Stimulated activated memory B cell treated with anti-CD40 and anti-IgM and Interleukin-4, amounts not matched to agents 10 μg/mL and 1 μg/mL and 100 μg/mL, for 72 hours (primary cell): ENCODE results near the gene STRA6.

ENCODE experiments used
- ATAC-seq: fragments of 150-1000 bp; cut with Tn5 transposase; 2 replicates; pipeline ENCODE4 v1.10.0; 2021
- H3K27ac Mint-ChIP-seq: one replicate; pipeline ENCODE4 v1.8.0; 2022; ENCODE audit warnings: mild to moderate bottlenecking, mixed read lengths
- H3K27me3 Mint-ChIP-seq: one replicate; pipeline ENCODE4 v1.8.0; 2022; ENCODE audit warnings: mixed read lengths
- H3K36me3 Mint-ChIP-seq: one replicate; pipeline ENCODE4 v1.8.0; 2022; ENCODE audit warnings: mixed read lengths
- H3K4me1 Mint-ChIP-seq: one replicate; pipeline ENCODE4 v1.8.0; 2022; ENCODE audit warnings: mixed read lengths
- H3K4me3 Mint-ChIP-seq: one replicate; pipeline ENCODE4 v1.8.0; 2022; ENCODE audit warnings: mild to moderate bottlenecking, moderate library complexity, mixed read lengths
- H3K9me3 Mint-ChIP-seq: one replicate; pipeline ENCODE4 v1.8.0; 2022; ENCODE audit warnings: mixed read lengths

Gene STRA6

DNA sequence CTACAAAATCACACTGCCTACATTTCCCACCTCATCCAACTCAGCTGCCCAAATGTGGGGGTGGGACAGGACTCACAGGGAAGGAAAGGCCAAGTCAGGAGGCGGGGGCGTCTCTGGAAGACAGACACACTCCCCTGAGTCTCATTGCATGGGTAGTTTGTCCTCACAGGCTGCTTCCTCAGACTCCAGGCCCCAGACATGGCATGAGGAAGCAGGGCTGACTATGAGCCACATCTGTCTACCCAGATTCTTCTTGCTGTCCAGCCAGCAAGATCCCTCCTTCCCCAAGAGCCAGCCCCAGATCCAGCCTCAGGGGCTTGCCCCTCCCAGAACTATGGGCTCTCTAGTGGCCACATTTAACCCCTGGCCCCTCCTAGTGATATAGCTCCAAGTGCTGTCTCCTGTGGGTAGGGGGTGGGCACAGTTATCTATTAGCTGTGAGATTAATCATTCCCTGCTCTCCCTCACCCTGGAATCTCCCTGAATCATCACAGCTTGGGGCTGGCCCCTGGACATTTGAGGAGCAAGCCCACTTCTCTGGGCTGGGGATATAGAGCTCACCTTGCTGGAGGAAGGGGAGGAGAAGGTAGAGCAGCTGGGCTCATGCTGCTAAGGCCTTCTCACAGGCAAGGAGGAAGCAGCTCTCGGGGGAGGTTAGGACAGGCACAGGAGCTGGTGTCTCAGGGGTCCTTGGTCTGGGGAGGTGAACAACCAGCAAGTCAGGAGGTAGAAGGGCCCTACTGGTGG is 31.4 kb upstream of the STRA6 start:
- Mint-ChIP-seq H3K27me3 (no peaks in the 10 kb centered on the region), H3K27ac (no peak overlapping the region), H3K9me3 (no peaks in the 10 kb centered on the region), H3K4me1 (peaks cover 17% of the 10 kb centered on the region), H3K4me3 (no peak overlapping the region), H3K36me3 (no peaks in the 10 kb centered on the region)
- ATAC-seq: no peak

GRCh38 chr15:74233373-74233772 is 30.8 kb upstream of the STRA6 start:
- Mint-ChIP-seq H3K4me1 (peaks cover 17% of the 10 kb centered on the region), H3K36me3 (no peaks in the 10 kb centered on the region), H3K27ac (no peak overlapping the region), H3K9me3 (no peaks in the 10 kb centered on the region), H3K27me3 (peaks cover 3% of the 10 kb centered on the region), H3K4me3 (no peak overlapping the region)
- no peak for ATAC-seq

DNA sequence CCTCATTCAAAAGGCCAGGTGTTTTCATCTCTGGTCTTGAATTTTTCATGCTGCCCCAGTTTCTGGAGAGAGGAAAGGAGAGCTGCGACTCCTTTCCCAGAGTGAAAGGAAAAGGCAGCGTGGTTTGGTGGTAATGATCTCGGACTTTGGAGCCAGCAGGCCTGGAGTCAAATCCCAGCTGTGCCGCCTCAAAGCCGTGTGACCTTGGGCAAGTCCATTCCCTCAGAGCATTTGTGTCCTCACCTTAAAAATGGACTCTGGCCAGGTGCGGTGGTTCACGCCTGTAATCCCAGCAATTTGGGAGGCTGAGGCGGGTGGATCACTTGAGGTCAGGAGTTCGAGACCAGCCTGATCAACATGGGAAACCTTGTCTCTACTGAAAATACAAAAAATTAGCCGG is 28.9 kb upstream of the STRA6 start:
- no peaks in the 10 kb centered on the region for H3K9me3 Mint-ChIP-seq
- H3K27ac Mint-ChIP-seq: no peak overlapping the region
- H3K27me3 Mint-ChIP-seq: peaks cover 17% of the 10 kb centered on the region
- H3K4me1 Mint-ChIP-seq: peaks cover 14% of the 10 kb centered on the region
- ATAC-seq: no peak
- no peak overlapping the region for H3K4me3 Mint-ChIP-seq
- H3K36me3 Mint-ChIP-seq: no peaks in the 10 kb centered on the region

DNA sequence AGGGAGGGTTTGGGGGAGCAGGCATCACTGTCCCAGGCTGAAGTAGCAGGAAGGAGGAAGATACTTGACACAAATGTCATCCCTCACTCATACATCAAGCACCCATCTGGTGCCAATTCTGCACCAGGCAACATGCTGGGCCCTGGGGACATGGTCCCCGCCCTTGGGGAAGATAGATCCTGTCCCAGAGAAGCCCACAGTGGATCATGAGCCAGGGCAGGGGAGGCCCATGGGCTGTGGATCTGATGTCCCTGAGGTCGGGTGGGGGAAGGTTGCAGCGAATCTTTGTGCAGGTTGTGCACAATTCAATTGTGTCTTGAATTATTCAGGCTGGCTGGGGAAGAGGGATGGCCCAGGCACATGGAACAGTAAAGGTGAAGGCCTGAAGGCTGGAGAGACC is 27.1 kb upstream of the STRA6 start:
- peaks cover 33% of the 10 kb centered on the region for H3K27me3 Mint-ChIP-seq
- no peak for ATAC-seq
- H3K9me3 Mint-ChIP-seq: no peaks in the 10 kb centered on the region
- no peak overlapping the region for H3K27ac Mint-ChIP-seq
- H3K4me3 Mint-ChIP-seq: no peak overlapping the region
- H3K36me3 Mint-ChIP-seq: no peaks in the 10 kb centered on the region
- no peaks in the 10 kb centered on the region for H3K4me1 Mint-ChIP-seq

GRCh38 chr15:74228723-74229081 is 26.1 kb upstream of the STRA6 start:
- Mint-ChIP-seq H3K27me3 (peaks cover 43% of the 10 kb centered on the region), H3K9me3 (no peaks in the 10 kb centered on the region), H3K4me1 (no peaks in the 10 kb centered on the region), H3K4me3 (no peak overlapping the region), H3K36me3 (no peaks in the 10 kb centered on the region), H3K27ac (no peak overlapping the region)
- ATAC-seq: no peak

DNA sequence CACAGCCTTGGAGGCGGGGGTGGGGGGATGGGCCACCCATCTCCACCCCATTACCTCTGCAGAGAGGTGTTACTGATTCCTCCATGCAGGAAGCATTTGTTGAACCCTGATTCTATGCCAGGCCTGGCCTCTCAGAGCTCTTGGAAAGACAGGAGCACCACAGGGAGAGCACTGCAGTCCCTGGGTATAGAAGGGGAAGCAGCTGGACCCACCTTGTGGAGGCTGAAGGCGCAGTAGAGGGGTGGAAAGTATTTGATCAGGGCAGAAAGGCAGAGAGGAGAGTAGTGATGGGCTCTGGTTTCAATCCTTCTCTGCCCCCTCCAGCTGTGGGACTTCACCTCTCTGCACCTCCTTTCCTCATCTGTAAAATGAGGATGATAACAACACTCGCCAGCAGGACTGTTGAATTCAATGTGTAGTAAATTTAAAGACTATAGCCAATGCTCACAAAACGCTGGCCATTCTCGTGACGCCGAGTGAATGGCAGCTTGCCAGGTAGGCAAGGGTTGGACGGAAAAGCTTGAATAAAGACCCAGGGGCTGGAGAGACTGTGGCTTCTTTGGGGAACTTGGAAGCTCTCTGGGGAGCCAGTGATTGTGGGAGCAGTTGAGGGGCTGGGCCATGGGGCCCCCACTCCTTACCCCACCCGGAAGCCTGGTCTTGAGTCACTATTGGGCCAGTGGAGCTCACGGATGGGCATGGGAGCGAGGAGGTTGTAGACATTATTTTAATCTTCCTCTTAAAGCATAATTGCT is 25.6 kb upstream of the STRA6 start:
- Mint-ChIP-seq H3K27me3 (peaks cover 49% of the 10 kb centered on the region), H3K27ac (no peak overlapping the region), H3K4me1 (no peaks in the 10 kb centered on the region), H3K4me3 (no peak overlapping the region), H3K9me3 (no peaks in the 10 kb centered on the region), H3K36me3 (no peaks in the 10 kb centered on the region)
- no peak for ATAC-seq

- no peaks in the 10 kb centered on the region for H3K9me3 Mint-ChIP-seq
- H3K4me1 Mint-ChIP-seq: no peaks in the 10 kb centered on the region
- H3K4me3 Mint-ChIP-seq: no peak overlapping the region
- no peak for ATAC-seq
- H3K27me3 Mint-ChIP-seq: peaks cover 57% of the 10 kb centered on the region
- no peaks in the 10 kb centered on the region for H3K36me3 Mint-ChIP-seq
- no peak overlapping the region for H3K27ac Mint-ChIP-seq
Observed at GRCh38 chr15:74226761-74227540, 24.4 kb upstream of the STRA6 start.

- Mint-ChIP-seq H3K36me3 (no peaks in the 10 kb centered on the region), H3K27me3 (peaks cover 59% of the 10 kb centered on the region), H3K9me3 (no peaks in the 10 kb centered on the region), H3K27ac (no peak overlapping the region), H3K4me3 (no peak overlapping the region), H3K4me1 (no peaks in the 10 kb centered on the region)
- ATAC-seq: no peak
Observed at GRCh38 chr15:74225928-74226327, 23.3 kb upstream of the STRA6 start.

DNA sequence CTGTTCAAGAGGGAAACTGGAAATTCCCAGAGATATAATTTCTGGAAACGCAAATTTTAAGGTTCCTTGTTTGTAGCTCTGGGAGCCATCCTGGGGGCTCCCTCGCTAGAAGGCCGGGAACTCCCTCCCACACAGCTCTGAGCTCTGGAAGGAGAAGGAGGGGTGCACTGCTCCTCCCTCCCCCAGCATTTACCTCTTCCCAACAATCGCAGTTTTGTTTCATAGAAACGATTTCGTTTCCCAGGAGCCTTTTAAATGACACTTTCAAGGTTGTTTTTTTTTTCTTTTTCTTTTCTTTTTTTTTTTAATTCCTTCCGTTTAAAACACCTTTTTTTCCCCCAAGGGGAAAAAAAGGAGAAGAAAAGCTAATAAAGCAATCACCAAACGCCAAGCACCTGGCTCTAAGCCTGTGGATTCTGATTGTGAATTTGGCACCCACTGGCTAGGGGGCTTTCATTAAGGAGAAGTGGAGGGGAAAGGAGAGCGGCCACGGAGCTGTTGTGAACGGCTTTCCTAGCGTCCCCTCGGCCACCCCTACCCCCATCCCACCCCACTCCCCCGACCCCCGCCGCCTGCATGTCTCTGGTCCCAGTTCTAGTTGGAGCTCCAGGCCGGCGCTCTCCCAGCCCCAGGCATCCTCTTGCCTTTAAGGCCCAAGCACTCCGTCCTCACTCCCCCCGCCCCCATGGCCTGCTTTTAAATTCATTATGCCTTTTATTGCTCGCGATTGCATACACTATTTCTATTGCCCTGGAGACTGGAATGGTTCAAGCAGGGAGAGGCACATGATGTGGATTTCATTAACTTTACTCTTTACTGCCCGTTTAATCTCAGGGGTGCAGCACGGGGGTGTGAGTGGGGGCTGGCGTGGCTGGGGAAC is 19.9 kb upstream of the STRA6 start:
- Mint-ChIP-seq H3K27me3 (peaks cover 66% of the 10 kb centered on the region), H3K4me1 (no peaks in the 10 kb centered on the region), H3K9me3 (no peaks in the 10 kb centered on the region), H3K4me3 (no peak overlapping the region), H3K36me3 (no peaks in the 10 kb centered on the region), H3K27ac (no peak overlapping the region)
- no peak for ATAC-seq

DNA sequence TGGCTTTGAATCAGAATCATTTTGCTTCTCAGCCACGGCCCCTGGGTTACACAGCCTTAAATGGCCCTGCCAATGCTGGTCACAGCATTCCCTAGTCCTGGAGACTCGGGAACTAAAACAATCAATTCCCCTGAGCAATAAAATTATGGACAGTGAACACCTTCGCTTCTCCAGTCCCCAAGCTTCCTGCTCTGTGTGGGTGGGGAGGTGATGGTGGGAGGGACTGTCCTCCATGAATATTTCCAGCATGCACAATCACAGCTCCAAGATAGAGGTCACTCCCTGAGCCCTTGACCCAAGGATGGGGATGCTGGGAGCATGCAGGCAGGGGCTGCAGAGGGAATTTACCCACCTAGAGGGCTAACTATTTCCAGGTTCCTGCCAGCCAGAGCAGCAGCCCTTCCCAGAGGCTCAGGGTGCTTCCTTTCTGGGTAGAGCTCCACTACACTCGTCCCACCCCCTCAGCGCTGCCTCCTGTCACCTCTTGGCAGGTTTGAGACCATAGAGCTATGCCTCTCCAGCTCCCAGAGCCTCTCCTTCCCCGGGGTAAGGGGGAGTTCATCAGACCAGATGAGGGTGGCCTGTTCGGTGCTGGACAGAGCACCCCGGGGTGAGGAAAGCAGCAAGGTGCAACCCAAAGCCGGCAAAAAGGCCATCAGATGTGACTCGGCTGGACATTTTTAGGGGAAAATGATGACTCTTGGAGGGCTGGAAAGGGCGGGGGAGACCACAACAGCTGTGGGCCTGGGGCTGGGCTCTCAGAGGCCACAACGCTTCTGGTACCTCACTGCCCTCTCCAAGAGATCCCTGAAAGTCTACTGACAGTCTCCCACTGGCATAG is 19.0 kb upstream of the STRA6 start:
- no peak overlapping the region for H3K27ac Mint-ChIP-seq

DNA sequence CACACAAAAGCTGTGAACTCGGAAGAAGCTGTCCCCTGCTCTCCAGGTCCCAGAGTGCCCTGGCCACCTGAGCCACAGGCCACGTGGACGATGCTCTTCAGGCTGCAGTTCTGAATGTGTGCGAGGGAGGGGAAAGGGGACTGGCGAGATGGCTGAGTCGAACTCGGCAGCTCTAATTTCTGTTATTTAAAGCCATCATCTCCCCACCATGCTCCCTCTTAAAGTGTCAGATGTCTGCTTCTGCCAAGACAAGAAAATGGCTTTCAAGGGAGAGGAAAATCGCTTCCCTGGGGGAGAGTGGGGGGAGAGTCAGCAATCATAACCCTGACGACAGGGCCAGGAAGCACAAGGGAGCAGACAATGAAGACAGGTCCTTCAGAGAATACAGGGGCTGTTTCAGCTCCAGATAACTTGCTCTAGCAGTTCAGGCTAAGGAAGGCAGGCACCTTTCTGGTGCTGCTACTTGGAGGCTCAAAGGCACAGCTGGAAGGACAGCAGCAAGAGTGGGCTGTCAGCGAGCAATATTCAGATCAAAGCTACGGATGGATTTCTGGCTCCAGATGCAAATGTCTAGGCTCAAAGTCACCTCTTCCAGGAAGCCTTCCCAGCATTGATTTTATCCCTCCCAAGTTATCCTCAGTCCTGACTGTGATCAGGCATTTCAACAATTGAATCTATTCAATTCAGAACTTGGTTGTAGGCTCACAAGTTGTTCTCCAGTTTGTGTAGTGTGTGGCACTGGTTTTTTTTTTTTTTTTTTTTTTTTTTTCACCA is 18.1 kb upstream of the STRA6 start:
- Mint-ChIP-seq H3K27me3 (peaks cover 55% of the 10 kb centered on the region), H3K4me3 (no peak overlapping the region), H3K9me3 (no peaks in the 10 kb centered on the region), H3K4me1 (no peaks in the 10 kb centered on the region), H3K36me3 (no peaks in the 10 kb centered on the region), H3K27ac (no peak overlapping the region)
- ATAC-seq: no peak

More for the DNA sequence above, 19.0 kb upstream of the STRA6 start:
- no peaks in the 10 kb centered on the region for H3K4me1 Mint-ChIP-seq
- no peak overlapping the region for H3K4me3 Mint-ChIP-seq
- H3K9me3 Mint-ChIP-seq: no peaks in the 10 kb centered on the region
- ATAC-seq: no peak
- H3K27me3 Mint-ChIP-seq: peaks cover 61% of the 10 kb centered on the region
- no peaks in the 10 kb centered on the region for H3K36me3 Mint-ChIP-seq

DNA sequence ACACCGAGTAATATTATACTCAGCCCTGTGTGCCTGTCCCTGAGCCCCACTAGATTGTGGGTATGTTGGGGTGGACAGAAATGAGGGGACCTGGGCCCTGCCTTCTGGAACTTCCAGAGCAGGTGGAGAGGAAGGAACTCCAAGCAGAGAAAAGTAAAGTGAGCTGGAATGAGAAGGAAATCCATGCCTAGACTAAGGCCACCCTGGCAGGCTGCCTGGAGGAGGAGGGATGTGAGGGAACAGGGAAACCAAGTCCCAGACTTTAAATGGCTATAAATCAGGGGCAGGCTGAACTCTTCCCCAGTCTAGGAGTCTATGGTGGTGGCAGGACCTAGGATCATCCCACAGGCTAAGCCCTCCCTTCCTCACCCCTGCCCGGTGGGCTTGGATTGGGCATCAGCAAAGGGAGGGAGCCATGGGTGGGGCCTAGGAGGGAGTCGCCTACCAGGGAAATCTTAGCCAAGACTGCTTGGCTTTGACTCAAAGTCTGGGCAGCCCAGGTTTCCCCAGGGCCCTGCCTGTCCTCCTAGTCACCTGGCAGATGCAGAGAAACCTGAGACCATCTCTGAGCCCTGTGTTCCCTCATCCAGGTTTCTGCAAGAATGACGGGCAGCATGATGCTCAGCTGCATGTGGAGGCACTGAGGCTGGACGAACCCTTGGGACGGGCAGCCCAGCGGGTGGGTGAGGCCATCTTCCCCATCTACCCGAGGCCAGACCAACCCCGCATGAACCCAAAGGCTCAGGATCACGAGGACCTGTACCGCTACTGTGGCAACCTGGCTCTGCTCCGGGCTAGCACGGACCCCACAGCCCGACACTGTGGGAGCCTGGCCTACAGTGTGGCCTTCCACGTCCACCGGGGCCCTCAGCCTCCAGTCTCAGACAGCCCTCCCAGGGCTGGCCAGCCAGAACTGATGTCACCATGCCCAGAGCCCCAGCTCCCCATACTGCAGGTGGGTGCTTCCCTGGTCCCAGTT is 15.6 kb upstream of the STRA6 start:
- Mint-ChIP-seq H3K4me1 (no peaks in the 10 kb centered on the region), H3K4me3 (no peak overlapping the region), H3K27ac (no peak overlapping the region), H3K36me3 (no peaks in the 10 kb centered on the region), H3K27me3 (peaks cover 54% of the 10 kb centered on the region), H3K9me3 (no peaks in the 10 kb centered on the region)
- ATAC-seq: no peak

DNA sequence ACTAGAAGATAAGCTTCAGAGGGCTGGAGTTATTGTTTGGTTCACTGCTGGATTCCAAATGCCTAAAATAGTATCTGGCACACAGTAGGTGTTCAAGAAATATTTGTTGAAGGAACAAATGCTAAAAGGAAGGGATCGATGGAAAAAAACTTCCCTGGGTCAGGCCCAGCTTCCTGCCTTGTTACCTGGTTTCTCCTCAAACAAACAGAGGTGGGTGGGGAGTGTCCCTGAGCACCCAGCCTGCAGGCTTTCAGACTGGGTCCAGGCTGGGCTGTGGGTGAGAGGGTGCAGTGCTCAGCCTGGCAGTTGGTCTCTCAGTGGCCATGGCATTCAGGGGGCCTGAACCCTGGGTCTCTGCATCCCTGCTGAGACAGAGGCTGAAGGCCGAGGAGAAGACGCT is 14.4 kb upstream of the STRA6 start:
- no peaks in the 10 kb centered on the region for H3K4me1 Mint-ChIP-seq
- no peaks in the 10 kb centered on the region for H3K36me3 Mint-ChIP-seq
- ATAC-seq: no peak

More for the DNA sequence above, 14.4 kb upstream of the STRA6 start:
- H3K4me3 Mint-ChIP-seq: no peak overlapping the region
- H3K27ac Mint-ChIP-seq: no peak overlapping the region
- no peaks in the 10 kb centered on the region for H3K9me3 Mint-ChIP-seq
- peaks cover 48% of the 10 kb centered on the region for H3K27me3 Mint-ChIP-seq
